Measurements from ENCODE around the gene TSPAN17. TPM values are rescaled to one million over a fixed set of nuclear protein-coding genes. Genes with fewer than 3 reads are reported as not detected.
"Not testable (repeated sequence)": the region's sequence is repeated elsewhere in the genome, so short reads cannot be mapped to it uniquely, and the experiment has no call there.

The TSPAN17 gene
- polyA plus RNA-seq, 5 donors: 25.2 to 38.3 (median 32.8) TPM

- no peak for DNase-seq
These were observed 30.1 kb downstream of the TSPAN17 start for GRCh38 chr5:176677209-176677939.

- DNase-seq: no peak
These were observed 31.3 kb downstream of the TSPAN17 start for GRCh38 chr5:176678584-176678983.

GRCh38 chr5:176679365-176680225, 32.3 kb downstream of the TSPAN17 start:
- no peak for DNase-seq

GRCh38 chr5:176680226-176680563, 32.9 kb downstream of the TSPAN17 start:
- no peak for DNase-seq

- DNase-seq: no peak
These were observed 34.8 kb downstream of the TSPAN17 start for GRCh38 chr5:176682016-176682531.

- no peak for DNase-seq
These were observed 37.7 kb downstream of the TSPAN17 start for GRCh38 chr5:176685010-176685409.

GRCh38 chr5:176687247-176687646, 40.0 kb downstream of the TSPAN17 start:
- no peak for DNase-seq

- DNase-seq: no peak
These were observed 40.6 kb downstream of the TSPAN17 start for GRCh38 chr5:176687881-176688280.

- DNase-seq: no peak
These were observed 43.6 kb downstream of the TSPAN17 start for GRCh38 chr5:176690911-176691310.

- DNase-seq: no peak
These were observed 44.2 kb downstream of the TSPAN17 start for GRCh38 chr5:176691524-176691923.

- DNase-seq: no peak
These were observed 45.0 kb downstream of the TSPAN17 start for GRCh38 chr5:176692326-176692725.

- no peak for DNase-seq
These were observed 45.7 kb downstream of the TSPAN17 start for GRCh38 chr5:176692839-176693476.

GRCh38 chr5:176693477-176693851, 46.2 kb downstream of the TSPAN17 start:
- no peak for DNase-seq

- DNase-seq: no peak
These were observed 46.9 kb downstream of the TSPAN17 start for GRCh38 chr5:176694146-176694545.

GRCh38 chr5:176694631-176695030, 47.3 kb downstream of the TSPAN17 start:
- no peak for DNase-seq

- no peak for DNase-seq
These were observed 47.8 kb downstream of the TSPAN17 start for GRCh38 chr5:176695073-176695472.

- no peak for DNase-seq
These were observed 50.1 kb downstream of the TSPAN17 start for GRCh38 chr5:176697267-176697933.

- no peak for DNase-seq
These were observed 50.8 kb downstream of the TSPAN17 start for GRCh38 chr5:176697934-176698538.

- not testable (repeated sequence) for DNase-seq
These were observed 52.2 kb downstream of the TSPAN17 start for GRCh38 chr5:176699446-176699845.

GRCh38 chr5:176700239-176700847, 53.1 kb downstream of the TSPAN17 start:
- no peak for DNase-seq

Data from right lung (tissue), 5 donors.